ENCODE data around the gene PLCB3. TPM values are rescaled to one million over a fixed set of nuclear protein-coding genes. Genes with fewer than 3 reads are reported as not detected.
A peak's percentile ranks its signal among the peaks of the same experiment; 100 is the strongest.

Gene PLCB3
- total RNA-seq, 1 experiment from 2014 or later, result 41.2 TPM

- ChIA-PET POLR2A (no interaction called here), CTCF (no interaction called here)
Observed at GRCh38 chr11:64246871-64247728, 4.2 kb upstream of the PLCB3 start, which contains the start of gene PPP1R14B. TSS of gene PPP1R14B (minus strand) at chr11:64246943. CDS start at chr11:64246673, 270 bp downstream.

DNA sequence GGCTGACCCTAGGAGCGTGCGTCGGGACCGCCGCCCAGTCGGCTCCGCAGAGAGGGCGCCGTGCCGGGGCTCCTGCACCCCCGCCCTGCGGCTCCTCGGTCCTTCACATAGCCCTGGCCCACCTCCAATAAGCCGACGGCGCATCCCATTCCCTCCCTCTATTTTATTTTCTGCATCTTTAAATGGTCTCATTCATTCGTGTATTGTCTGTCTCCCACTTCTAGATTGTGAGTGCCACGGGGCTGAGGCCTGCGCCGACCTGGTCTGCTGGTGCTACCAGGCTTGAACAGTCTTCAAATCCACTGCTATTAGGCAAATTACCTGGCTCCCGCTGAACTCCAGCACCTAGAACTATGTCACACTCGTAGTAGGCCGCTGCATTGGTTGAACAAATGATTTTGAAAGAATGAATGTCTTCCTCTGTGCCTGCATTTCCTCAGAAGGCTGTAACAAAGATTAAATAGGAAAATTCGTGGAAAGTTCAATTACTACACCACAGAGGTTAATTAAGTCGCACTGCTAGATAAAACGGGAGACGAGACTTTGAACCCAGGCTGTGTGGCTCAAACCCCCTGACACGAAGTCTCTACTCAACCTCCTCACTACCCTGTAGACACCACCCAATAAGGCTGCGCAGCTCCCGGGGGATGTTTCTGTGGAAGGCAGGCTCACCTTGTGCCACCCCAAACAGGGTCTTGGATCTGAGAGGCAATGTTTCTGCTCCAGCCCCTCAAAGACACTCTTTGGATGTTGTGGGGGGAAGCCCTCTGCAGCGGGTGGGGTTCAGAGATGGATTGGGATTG is 3.4 kb upstream of the PLCB3 start:
- ChIA-PET CTCF (interaction anchor here (0.6 kb wide), 1 partner anchor 40 kb away, joined by 5 read pairs; no protein-coding TSS in a partner anchor), POLR2A (no interaction called here)
- DNase-seq (ENCODE audit: low read depth, low spot score) (no peak), ATAC-seq (no peak)
- H3K4me1 ChIP-seq (ENCODE audit: control insufficient read depth, insufficient read depth, low read length), result peaks cover 55% of the 10 kb centered on the region
- no peaks in the 10 kb centered on the region for H3K9me3 ChIP-seq (ENCODE audit: control insufficient read depth, insufficient read depth, low read depth, low read length)
- in situ Hi-C loops (cut with HindIII; ENCODE audit: low pct_unique_long_range_greater_than_20kb, low sequenced_read_pairs), result no loop called here
- H3K36me3 ChIP-seq (ENCODE audit: control insufficient read depth, insufficient read depth, low read length), result peaks cover 7% of the 10 kb centered on the region; the same call in 1 of the 2 replicates
- TF ChIP-seq TCF7L2 (IDR thresholded peaks at IDR 0.05; ENCODE audit: low read depth, low read length) (no peak), SIN3A (IDR thresholded peaks at IDR 0.05; ENCODE audit: borderline replicate concordance, insufficient read depth, low read depth, low read length) (no peak), CTCF (IDR thresholded peaks at IDR 0.05) (no peak), POLR2AphosphoS5 (IDR thresholded peaks at IDR 0.05; ENCODE audit: low read depth, low read length) (no peak)
- TF ChIP-seq, protein P1, sequence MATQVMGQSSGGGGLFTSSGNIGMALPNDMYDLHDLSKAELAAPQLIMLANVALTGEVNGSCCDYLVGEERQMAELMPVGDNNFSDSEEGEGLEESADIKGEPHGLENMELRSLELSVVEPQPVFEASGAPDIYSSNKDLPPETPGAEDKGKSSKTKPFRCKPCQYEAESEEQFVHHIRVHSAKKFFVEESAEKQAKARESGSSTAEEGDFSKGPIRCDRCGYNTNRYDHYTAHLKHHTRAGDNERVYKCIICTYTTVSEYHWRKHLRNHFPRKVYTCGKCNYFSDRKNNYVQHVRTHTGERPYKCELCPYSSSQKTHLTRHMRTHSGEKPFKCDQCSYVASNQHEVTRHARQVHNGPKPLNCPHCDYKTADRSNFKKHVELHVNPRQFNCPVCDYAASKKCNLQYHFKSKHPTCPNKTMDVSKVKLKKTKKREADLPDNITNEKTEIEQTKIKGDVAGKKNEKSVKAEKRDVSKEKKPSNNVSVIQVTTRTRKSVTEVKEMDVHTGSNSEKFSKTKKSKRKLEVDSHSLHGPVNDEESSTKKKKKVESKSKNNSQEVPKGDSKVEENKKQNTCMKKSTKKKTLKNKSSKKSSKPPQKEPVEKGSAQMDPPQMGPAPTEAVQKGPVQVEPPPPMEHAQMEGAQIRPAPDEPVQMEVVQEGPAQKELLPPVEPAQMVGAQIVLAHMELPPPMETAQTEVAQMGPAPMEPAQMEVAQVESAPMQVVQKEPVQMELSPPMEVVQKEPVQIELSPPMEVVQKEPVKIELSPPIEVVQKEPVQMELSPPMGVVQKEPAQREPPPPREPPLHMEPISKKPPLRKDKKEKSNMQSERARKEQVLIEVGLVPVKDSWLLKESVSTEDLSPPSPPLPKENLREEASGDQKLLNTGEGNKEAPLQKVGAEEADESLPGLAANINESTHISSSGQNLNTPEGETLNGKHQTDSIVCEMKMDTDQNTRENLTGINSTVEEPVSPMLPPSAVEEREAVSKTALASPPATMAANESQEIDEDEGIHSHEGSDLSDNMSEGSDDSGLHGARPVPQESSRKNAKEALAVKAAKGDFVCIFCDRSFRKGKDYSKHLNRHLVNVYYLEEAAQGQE (IDR thresholded peaks at IDR 0.05; ENCODE audit: insufficient read depth in 1 of 2, low read depth in 2 of 2, low read length in 1 of 2), result no peak
- no TSS peak for BruUV-seq (replicated peaks)
- H3K27me3 ChIP-seq (ENCODE audit: control insufficient read depth, insufficient read depth, low read length), result no peaks in the 10 kb centered on the region
- H3K4me3 ChIP-seq (ENCODE audit: low read depth in 2 of 2, low read length in 2 of 2), result peak overlapping the region; percentile 85 to 94
- H3K27ac ChIP-seq (ENCODE audit: low read length), result peak overlapping the region; percentile 99
- intact Hi-C loops (cut with micrococcal nuclease; ENCODE audit: unreplicated experiment), result loop anchor here (10.0 kb wide), 1 partner anchor 57 kb away; the partner anchor contains the start of genes CATSPERZ and ESRRA

More at GRCh38 chr11:64246871-64247728, 4.2 kb upstream of the PLCB3 start, which contains the start of gene PPP1R14B:
- ATAC-seq (peak; percentile 67), DNase-seq (ENCODE audit: low read depth, low spot score) (no peak)
- BruUV-seq (replicated peaks), result no TSS peak
- Histone ChIP-seq H3K27me3 (ENCODE audit: control insufficient read depth, insufficient read depth, low read length) (no peaks in the 10 kb centered on the region), H3K9me3 (ENCODE audit: control insufficient read depth, insufficient read depth, low read depth, low read length) (no peaks in the 10 kb centered on the region), H3K27ac (ENCODE audit: low read length) (peak within 1 kb of the TSS; percentile 99), H3K36me3 (ENCODE audit: control insufficient read depth, insufficient read depth, low read length) (peaks cover 7% of the 10 kb centered on the region; the same call in 1 of the 2 replicates), H3K4me1 (ENCODE audit: control insufficient read depth, insufficient read depth, low read length) (peaks cover 54% of the 10 kb centered on the region), H3K4me3 (ENCODE audit: low read depth in 2 of 2, low read length in 2 of 2) (peak within 1 kb of the TSS; percentile 85 to 95)
- in situ Hi-C loops (cut with HindIII; ENCODE audit: low pct_unique_long_range_greater_than_20kb, low sequenced_read_pairs) (no loop called here), intact Hi-C loops (cut with micrococcal nuclease; ENCODE audit: unreplicated experiment) (loop anchor here (10.0 kb wide), 1 partner anchor 58 kb away; the partner anchor contains the start of genes CATSPERZ and ESRRA)
- TF ChIP-seq, protein P1 (IDR thresholded peaks at IDR 0.05; ENCODE audit: insufficient read depth in 1 of 2, low read depth in 2 of 2, low read length in 1 of 2), result no peak
- TF ChIP-seq SIN3A (IDR thresholded peaks at IDR 0.05; ENCODE audit: borderline replicate concordance, insufficient read depth, low read depth, low read length) (peak; percentile 63; the same call in 1 of the 2 replicates), POLR2AphosphoS5 (IDR thresholded peaks at IDR 0.05; ENCODE audit: low read depth, low read length) (peak; percentile 62; the same call in 1 of the 2 replicates)

All from Panc1 (cell line).